Nephron progenitor cell (in vitro differentiated cells): ENCODE results near the gene NEUROD1.

Experiments used
- DNase-seq: peaks from one replicate; pipeline ENCODE4 v3.0.0; 2021
- H3K27ac Mint-ChIP-seq: 2 replicates; pipeline ENCODE4 v1.8.0; 2021; ENCODE audit warnings: mild to moderate bottlenecking, moderate library complexity, mixed read lengths
- H3K27me3 Mint-ChIP-seq: 2 replicates; pipeline ENCODE4 v1.8.0; 2021; ENCODE audit warnings: mild to moderate bottlenecking, low read depth, mixed read lengths; ENCODE audit not compliant: poor library complexity
- H3K36me3 Mint-ChIP-seq: 2 replicates; pipeline ENCODE4 v1.8.0; 2021; ENCODE audit warnings: low read depth, mixed read lengths
- H3K4me1 Mint-ChIP-seq: 2 replicates; pipeline ENCODE4 v1.8.0; 2021; ENCODE audit warnings: mixed read lengths
- H3K4me3 Mint-ChIP-seq: 2 replicates; pipeline ENCODE4 v1.8.0; 2021; ENCODE audit warnings: mild to moderate bottlenecking, moderate library complexity, mixed read lengths
- H3K9me3 Mint-ChIP-seq: 2 replicates; pipeline ENCODE4 v1.8.0; 2021; ENCODE audit warnings: mild to moderate bottlenecking, moderate library complexity, mixed read lengths
- TF ChIP-seq, protein P1 (sequence below): fragments of 200-600 bp; sonication (generic); IDR thresholded peaks from 2 replicates; pipeline ENCODE4 v1.5.0; 2021; ENCODE audit warnings: antibody characterized with exemption

NEUROD1 gene

DNA sequence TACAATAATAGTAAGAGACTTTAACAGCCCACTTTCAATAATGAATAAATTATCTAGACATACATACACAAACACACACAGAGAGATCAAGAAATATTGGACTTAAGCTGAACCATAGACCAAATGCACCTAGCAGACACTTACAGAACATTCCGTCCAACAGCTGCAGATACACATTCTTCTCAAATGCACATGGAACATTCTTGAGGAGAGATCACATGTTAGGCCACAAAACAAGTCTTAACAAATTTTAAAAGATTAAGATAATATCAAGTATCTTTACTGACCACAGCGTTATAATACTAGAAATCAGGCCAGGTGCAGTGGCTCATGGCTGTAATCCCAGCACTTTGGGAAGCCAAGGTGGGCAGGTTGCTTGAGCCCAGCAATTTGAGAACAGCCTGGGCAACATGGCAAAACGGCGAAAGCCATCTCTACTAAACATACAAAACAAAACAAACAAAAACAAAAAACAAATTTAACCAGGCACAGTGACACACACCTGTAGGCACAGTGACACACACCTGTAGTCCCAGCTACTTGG, 30.8 kb downstream of the NEUROD1 start:
- H3K9me3 Mint-ChIP-seq: peaks cover 19% of the 10 kb centered on the region
- DNase-seq: no peak

DNA sequence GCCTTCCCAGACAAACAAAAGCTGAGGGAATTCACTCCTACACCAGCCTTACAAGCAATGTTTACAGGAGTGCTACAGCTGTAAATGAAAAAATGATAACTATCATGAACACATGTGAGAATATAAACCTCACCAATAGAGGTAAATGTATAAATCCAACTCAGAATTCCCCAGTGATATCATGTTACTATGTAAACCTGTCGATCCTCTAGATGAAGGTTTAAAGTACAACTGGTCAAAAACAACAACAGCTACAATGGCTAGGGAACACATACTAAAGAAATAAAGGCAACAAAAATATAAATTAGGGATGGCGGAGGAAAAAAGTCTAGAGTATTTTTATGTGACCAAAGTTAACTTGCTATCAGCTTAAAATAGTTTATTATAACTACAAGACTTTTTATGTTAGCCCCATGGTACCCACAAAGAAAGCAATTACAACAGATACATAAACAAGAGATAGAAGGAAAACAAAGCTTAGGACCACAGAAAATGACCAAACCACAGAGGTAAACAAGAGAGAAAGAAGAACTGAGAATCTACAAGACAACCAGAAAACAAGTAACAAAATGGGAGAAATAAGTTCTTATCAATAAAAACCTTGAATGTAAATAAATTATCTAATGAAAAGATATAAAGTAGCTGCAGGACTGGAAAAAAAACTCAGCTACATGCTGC, 31.7 kb downstream of the NEUROD1 start:
- H3K4me1 Mint-ChIP-seq: peaks cover 5% of the 10 kb centered on the region
- TF ChIP-seq, protein P1, sequence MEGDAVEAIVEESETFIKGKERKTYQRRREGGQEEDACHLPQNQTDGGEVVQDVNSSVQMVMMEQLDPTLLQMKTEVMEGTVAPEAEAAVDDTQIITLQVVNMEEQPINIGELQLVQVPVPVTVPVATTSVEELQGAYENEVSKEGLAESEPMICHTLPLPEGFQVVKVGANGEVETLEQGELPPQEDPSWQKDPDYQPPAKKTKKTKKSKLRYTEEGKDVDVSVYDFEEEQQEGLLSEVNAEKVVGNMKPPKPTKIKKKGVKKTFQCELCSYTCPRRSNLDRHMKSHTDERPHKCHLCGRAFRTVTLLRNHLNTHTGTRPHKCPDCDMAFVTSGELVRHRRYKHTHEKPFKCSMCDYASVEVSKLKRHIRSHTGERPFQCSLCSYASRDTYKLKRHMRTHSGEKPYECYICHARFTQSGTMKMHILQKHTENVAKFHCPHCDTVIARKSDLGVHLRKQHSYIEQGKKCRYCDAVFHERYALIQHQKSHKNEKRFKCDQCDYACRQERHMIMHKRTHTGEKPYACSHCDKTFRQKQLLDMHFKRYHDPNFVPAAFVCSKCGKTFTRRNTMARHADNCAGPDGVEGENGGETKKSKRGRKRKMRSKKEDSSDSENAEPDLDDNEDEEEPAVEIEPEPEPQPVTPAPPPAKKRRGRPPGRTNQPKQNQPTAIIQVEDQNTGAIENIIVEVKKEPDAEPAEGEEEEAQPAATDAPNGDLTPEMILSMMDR: no peak
- H3K9me3 Mint-ChIP-seq: peaks cover 19% of the 10 kb centered on the region
- DNase-seq: no peak
- H3K4me3 Mint-ChIP-seq: no peak overlapping the region
- no peak overlapping the region for H3K27ac Mint-ChIP-seq
- peaks cover 29% of the 10 kb centered on the region for H3K27me3 Mint-ChIP-seq
- peaks cover 6% of the 10 kb centered on the region for H3K36me3 Mint-ChIP-seq

More for the DNA sequence above, 30.8 kb downstream of the NEUROD1 start:
- no peak overlapping the region for H3K4me3 Mint-ChIP-seq
- TF ChIP-seq, protein P1: no peak
- H3K36me3 Mint-ChIP-seq: peaks cover 6% of the 10 kb centered on the region
- peaks cover 38% of the 10 kb centered on the region for H3K27me3 Mint-ChIP-seq
- H3K4me1 Mint-ChIP-seq: peaks cover 5% of the 10 kb centered on the region
- H3K27ac Mint-ChIP-seq: no peak overlapping the region

DNA sequence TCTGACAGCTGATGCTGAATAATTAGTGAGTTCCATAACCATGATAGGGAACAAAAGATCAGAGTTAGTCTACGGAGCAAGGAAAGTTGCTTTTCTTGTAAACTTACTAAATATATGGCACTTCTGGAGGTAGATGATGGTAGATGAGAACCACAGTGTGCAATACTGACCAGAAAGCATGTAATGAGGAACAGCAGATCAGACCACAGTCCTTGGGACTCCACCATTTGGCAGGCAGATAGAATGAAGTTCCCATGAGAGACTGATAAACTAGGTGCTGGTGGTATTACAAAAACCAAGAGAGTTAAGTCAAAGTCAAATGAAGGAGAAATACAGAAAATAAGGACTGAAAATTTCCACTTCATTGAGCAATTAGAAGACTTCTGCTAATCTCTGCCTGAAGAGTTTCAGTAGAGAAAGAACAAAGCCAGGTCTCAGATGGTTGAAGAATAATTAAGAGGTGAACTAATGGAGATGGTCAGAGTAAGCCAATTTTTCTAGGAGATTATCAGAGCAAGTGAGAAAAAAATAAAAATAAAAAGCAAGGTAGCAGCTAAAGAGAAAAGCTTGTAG, 33.8 kb downstream of the NEUROD1 start:
- DNase-seq: no peak
- Mint-ChIP-seq H3K9me3 (peaks cover 19% of the 10 kb centered on the region), H3K36me3 (peaks cover 6% of the 10 kb centered on the region), H3K4me3 (no peak overlapping the region), H3K27me3 (peaks cover 15% of the 10 kb centered on the region), H3K27ac (no peak overlapping the region), H3K4me1 (peaks cover 5% of the 10 kb centered on the region)
- TF ChIP-seq, protein P1: no peak

DNA sequence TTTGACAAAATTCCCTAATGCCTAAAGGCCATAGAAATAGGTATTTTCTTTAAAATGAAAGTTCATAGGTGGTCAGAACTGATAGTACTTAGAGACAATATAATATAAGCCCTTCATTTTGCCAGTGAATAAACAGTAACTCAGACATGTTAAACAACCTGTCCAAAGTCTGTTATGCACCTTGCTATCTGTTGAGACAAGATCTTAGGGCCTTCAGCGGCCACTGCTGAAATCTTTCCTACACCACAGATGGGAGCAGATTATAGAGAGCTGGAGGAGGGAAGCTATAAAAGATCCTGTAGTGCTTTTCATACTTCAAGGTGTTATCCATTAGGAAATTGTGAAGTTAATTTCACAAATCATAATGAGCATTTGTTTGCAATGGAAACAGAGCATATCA, 37.2 kb downstream of the NEUROD1 start:
- H3K27ac Mint-ChIP-seq: no peak overlapping the region
- H3K27me3 Mint-ChIP-seq: peaks cover 3% of the 10 kb centered on the region
- no peaks in the 10 kb centered on the region for H3K4me1 Mint-ChIP-seq

DNA sequence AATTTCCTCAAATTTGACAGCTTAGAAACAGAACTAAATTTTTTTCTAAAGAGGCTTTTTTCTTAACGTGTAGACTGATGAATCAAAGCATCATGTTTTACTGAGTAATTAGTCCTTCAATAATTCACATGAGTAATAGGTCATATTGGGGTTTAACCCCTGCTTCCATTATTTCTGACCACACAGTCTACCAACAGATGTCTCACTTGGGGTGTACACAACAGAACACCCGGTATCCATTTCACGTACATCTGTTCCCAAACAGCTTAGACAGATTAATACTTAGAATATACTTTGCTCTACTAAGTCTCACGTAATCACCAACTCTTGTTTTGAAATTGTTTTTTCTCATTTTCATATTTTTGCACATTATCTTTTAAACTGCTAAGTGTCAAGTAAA, 38.2 kb downstream of the NEUROD1 start:
- no peak overlapping the region for H3K27ac Mint-ChIP-seq
- H3K4me1 Mint-ChIP-seq: no peaks in the 10 kb centered on the region
- peaks cover 2% of the 10 kb centered on the region for H3K9me3 Mint-ChIP-seq
- TF ChIP-seq, protein P1: no peak
- H3K36me3 Mint-ChIP-seq: no peaks in the 10 kb centered on the region
- peaks cover 7% of the 10 kb centered on the region for H3K27me3 Mint-ChIP-seq
- H3K4me3 Mint-ChIP-seq: no peak overlapping the region
- no peak for DNase-seq

More for the DNA sequence above, 37.2 kb downstream of the NEUROD1 start:
- peaks cover 6% of the 10 kb centered on the region for H3K36me3 Mint-ChIP-seq
- H3K9me3 Mint-ChIP-seq: peaks cover 13% of the 10 kb centered on the region
- DNase-seq: no peak
- TF ChIP-seq, protein P1: no peak
- H3K4me3 Mint-ChIP-seq: no peak overlapping the region
